Measurements from ENCODE around the gene MYH4. TPM values are rescaled to one million over a fixed set of nuclear protein-coding genes. Genes with fewer than 3 reads are reported as not detected.

The MYH4 gene
- total and polyA plus RNA-seq, 2 of the 8 experiments (the other 6 are each of a cell fraction or from before 2014, with no cell fraction given) = not detected

DNA sequence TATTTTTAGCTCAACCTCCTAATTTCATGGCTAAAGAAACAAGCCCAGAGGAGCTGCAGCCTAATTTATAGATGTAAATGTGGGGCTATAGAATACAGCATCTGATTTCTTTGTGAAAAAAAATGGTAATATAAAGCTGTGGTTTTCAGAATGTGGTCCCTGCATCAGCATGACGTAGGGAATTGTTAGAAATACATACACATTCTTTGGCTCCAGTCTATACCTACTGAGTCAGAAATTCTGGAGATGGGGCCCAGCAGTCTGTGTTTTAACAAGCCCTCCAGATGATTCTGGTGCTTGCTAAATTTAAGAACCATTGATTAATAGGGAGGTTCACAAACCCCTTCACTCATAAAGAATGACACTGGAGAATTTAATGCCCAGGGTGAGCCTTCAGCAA is 29.5 kb downstream of the MYH4 start (continued):
- TF ChIP-seq CHD1 (IDR thresholded peaks at IDR 0.05; ENCODE audit: low read depth, low read length) = no peak
- TF ChIP-seq, protein P1, sequence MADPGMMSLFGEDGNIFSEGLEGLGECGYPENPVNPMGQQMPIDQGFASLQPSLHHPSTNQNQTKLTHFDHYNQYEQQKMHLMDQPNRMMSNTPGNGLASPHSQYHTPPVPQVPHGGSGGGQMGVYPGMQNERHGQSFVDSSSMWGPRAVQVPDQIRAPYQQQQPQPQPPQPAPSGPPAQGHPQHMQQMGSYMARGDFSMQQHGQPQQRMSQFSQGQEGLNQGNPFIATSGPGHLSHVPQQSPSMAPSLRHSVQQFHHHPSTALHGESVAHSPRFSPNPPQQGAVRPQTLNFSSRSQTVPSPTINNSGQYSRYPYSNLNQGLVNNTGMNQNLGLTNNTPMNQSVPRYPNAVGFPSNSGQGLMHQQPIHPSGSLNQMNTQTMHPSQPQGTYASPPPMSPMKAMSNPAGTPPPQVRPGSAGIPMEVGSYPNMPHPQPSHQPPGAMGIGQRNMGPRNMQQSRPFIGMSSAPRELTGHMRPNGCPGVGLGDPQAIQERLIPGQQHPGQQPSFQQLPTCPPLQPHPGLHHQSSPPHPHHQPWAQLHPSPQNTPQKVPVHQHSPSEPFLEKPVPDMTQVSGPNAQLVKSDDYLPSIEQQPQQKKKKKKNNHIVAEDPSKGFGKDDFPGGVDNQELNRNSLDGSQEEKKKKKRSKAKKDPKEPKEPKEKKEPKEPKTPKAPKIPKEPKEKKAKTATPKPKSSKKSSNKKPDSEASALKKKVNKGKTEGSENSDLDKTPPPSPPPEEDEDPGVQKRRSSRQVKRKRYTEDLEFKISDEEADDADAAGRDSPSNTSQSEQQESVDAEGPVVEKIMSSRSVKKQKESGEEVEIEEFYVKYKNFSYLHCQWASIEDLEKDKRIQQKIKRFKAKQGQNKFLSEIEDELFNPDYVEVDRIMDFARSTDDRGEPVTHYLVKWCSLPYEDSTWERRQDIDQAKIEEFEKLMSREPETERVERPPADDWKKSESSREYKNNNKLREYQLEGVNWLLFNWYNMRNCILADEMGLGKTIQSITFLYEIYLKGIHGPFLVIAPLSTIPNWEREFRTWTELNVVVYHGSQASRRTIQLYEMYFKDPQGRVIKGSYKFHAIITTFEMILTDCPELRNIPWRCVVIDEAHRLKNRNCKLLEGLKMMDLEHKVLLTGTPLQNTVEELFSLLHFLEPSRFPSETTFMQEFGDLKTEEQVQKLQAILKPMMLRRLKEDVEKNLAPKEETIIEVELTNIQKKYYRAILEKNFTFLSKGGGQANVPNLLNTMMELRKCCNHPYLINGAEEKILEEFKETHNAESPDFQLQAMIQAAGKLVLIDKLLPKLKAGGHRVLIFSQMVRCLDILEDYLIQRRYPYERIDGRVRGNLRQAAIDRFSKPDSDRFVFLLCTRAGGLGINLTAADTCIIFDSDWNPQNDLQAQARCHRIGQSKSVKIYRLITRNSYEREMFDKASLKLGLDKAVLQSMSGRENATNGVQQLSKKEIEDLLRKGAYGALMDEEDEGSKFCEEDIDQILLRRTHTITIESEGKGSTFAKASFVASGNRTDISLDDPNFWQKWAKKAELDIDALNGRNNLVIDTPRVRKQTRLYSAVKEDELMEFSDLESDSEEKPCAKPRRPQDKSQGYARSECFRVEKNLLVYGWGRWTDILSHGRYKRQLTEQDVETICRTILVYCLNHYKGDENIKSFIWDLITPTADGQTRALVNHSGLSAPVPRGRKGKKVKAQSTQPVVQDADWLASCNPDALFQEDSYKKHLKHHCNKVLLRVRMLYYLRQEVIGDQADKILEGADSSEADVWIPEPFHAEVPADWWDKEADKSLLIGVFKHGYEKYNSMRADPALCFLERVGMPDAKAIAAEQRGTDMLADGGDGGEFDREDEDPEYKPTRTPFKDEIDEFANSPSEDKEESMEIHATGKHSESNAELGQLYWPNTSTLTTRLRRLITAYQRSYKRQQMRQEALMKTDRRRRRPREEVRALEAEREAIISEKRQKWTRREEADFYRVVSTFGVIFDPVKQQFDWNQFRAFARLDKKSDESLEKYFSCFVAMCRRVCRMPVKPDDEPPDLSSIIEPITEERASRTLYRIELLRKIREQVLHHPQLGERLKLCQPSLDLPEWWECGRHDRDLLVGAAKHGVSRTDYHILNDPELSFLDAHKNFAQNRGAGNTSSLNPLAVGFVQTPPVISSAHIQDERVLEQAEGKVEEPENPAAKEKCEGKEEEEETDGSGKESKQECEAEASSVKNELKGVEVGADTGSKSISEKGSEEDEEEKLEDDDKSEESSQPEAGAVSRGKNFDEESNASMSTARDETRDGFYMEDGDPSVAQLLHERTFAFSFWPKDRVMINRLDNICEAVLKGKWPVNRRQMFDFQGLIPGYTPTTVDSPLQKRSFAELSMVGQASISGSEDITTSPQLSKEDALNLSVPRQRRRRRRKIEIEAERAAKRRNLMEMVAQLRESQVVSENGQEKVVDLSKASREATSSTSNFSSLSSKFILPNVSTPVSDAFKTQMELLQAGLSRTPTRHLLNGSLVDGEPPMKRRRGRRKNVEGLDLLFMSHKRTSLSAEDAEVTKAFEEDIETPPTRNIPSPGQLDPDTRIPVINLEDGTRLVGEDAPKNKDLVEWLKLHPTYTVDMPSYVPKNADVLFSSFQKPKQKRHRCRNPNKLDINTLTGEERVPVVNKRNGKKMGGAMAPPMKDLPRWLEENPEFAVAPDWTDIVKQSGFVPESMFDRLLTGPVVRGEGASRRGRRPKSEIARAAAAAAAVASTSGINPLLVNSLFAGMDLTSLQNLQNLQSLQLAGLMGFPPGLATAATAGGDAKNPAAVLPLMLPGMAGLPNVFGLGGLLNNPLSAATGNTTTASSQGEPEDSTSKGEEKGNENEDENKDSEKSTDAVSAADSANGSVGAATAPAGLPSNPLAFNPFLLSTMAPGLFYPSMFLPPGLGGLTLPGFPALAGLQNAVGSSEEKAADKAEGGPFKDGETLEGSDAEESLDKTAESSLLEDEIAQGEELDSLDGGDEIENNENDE (IDR thresholded peaks at IDR 0.05; ENCODE audit: insufficient replicate concordance, low read length) = no peak
- TF ChIP-seq CBX8 (IDR thresholded peaks at IDR 0.05; ENCODE audit: borderline replicate concordance, low read depth, low read length) = no peak
- no peak for TF ChIP-seq KDM4A (IDR thresholded peaks at IDR 0.05; ENCODE audit: low read depth, low read length, severe bottlenecking)
- no peak for TF ChIP-seq SUZ12 (IDR thresholded peaks at IDR 0.05; ENCODE audit: low read length)
